Measurements from ENCODE around the gene VOPP1. TPM values are rescaled to one million over a fixed set of nuclear protein-coding genes. Genes with fewer than 3 reads are reported as not detected.

The VOPP1 gene
- total RNA-seq, 1 experiment from 2014 or later: 30.3 TPM

- Histone ChIP-seq H3K79me2 (ENCODE audit: insufficient read depth, low read length) (no peaks in the 10 kb centered on the region), H3K36me3 (ENCODE audit: control insufficient read depth in 1 of 2, insufficient read depth in 2 of 2, low read length in 2 of 2) (no peaks in the 10 kb centered on the region), H2AFZ (ENCODE audit: low read depth, low read length, poor library complexity, severe bottlenecking) (peak overlapping the region; percentile 63), H3K9me3 (ENCODE audit: control insufficient read depth in 1 of 2, insufficient read depth in 1 of 2, low read depth in 1 of 2, low read length in 2 of 2) (no peaks in the 10 kb centered on the region), H3K27ac (ENCODE audit: low read depth, low read length) (no peak overlapping the region), H3K4me1 (ENCODE audit: control insufficient read depth in 1 of 2, insufficient read depth in 2 of 2, low read length in 2 of 2) (peaks cover 5 to 14% of the 10 kb centered on the region in 2 experiments), H3K4me2 (ENCODE audit: low read length) (no peak overlapping the region), H3K9me2 (ENCODE audit: insufficient read depth) (no peaks in the 10 kb centered on the region; the same call in 1 of the 2 replicates), H3K4me3 (replicated peaks in 1 of 2; ENCODE audit: low read depth in 1 of 2, low read length in 2 of 2) (no peak overlapping the region), H3K9ac (ENCODE audit: low read length) (no peak overlapping the region), H4K20me1 (ENCODE audit: insufficient read depth) (no peaks in the 10 kb centered on the region), H3K27me3 (ENCODE audit: insufficient read depth, low read length) (no peaks in the 10 kb centered on the region)
- no peak for DNase-seq (ENCODE audit: low read depth, low spot score)
- no TSS peak for BruUV-seq (replicated peaks)
- CTCF ChIA-PET: no interaction called here
- intact Hi-C loops (cut with micrococcal nuclease): no loop called here
- RAD21 ChIA-PET (ENCODE audit: low non-redundant PET in 1 of 2, low total read pairs in 2 of 2, uncharacterized antibody in 2 of 2, unreplicated experiment in 2 of 2): no interaction called here
- no peak for ATAC-seq
- TF ChIP-seq POLR2A (IDR thresholded peaks at IDR 0.05; ENCODE audit: borderline replicate concordance, extremely low read depth, insufficient read depth, insufficient read length): no peak
- no peak for TF ChIP-seq TCF7L2 (IDR thresholded peaks at IDR 0.05; ENCODE audit: borderline replicate concordance, extremely low read depth, insufficient read depth, insufficient read length)
- no peak for TF ChIP-seq ZBTB33 (IDR thresholded peaks at IDR 0.05; ENCODE audit: extremely low read depth, insufficient replicate concordance, low read length)
- TF ChIP-seq EZH2phosphoT487 (IDR thresholded peaks at IDR 0.05; ENCODE audit: borderline replicate concordance): no peak
- TF ChIP-seq SRF (IDR thresholded peaks at IDR 0.05; ENCODE audit: low read depth): no peak
- no peak for TF ChIP-seq YY1 (IDR thresholded peaks at IDR 0.05; ENCODE audit: extremely low read depth, insufficient replicate concordance, low read depth, low read length)
- TF ChIP-seq CEBPB (IDR thresholded peaks at IDR 0.05; ENCODE audit: low read depth): no peak
- POLR2A ChIA-PET: no interaction called here
Measured at GRCh38 chr7:55595511-55595910, 23.2 kb upstream of the VOPP1 start.

- DNase-seq (ENCODE audit: low read depth, low spot score) (no peak), ATAC-seq (no peak)
- peak overlapping the region; percentile 63 for H2AFZ ChIP-seq (ENCODE audit: low read depth, low read length, poor library complexity, severe bottlenecking)
- no peak overlapping the region for H3K9ac ChIP-seq (ENCODE audit: low read length)
- H3K4me3 ChIP-seq (replicated peaks in 1 of 2; ENCODE audit: low read depth in 1 of 2, low read length in 2 of 2): no peak overlapping the region
- intact Hi-C loops (cut with micrococcal nuclease): no loop called here
- H3K36me3 ChIP-seq (ENCODE audit: control insufficient read depth in 1 of 2, insufficient read depth in 2 of 2, low read length in 2 of 2): no peaks in the 10 kb centered on the region
- no peak overlapping the region for H3K4me2 ChIP-seq (ENCODE audit: low read length)
- H3K27ac ChIP-seq (ENCODE audit: low read depth, low read length): no peak overlapping the region
- no peaks in the 10 kb centered on the region for H3K79me2 ChIP-seq (ENCODE audit: insufficient read depth, low read length)
- no peaks in the 10 kb centered on the region; the same call in 1 of the 2 replicates for H3K9me2 ChIP-seq (ENCODE audit: insufficient read depth)
- POLR2A ChIA-PET: no interaction called here
- BruUV-seq (replicated peaks): no TSS peak
- H3K27me3 ChIP-seq (ENCODE audit: insufficient read depth, low read length): no peaks in the 10 kb centered on the region
- CTCF ChIA-PET: interaction anchor here (2.1 kb wide), 1 partner anchor 21 kb away, joined by 9 read pairs; no protein-coding TSS in a partner anchor
- peaks cover 5 to 14% of the 10 kb centered on the region in 2 experiments for H3K4me1 ChIP-seq (ENCODE audit: control insufficient read depth in 1 of 2, insufficient read depth in 2 of 2, low read length in 2 of 2)
- H3K9me3 ChIP-seq (ENCODE audit: control insufficient read depth in 1 of 2, insufficient read depth in 1 of 2, low read depth in 1 of 2, low read length in 2 of 2): no peaks in the 10 kb centered on the region
- RAD21 ChIA-PET (ENCODE audit: low non-redundant PET in 1 of 2, low total read pairs in 2 of 2, uncharacterized antibody in 2 of 2, unreplicated experiment in 2 of 2): no interaction called here
- no peaks in the 10 kb centered on the region for H4K20me1 ChIP-seq (ENCODE audit: insufficient read depth)
- TF ChIP-seq CBX3 (IDR thresholded peaks at IDR 0.05; ENCODE audit: low read depth) (no peak), ZBTB33 (IDR thresholded peaks at IDR 0.05; ENCODE audit: extremely low read depth, insufficient replicate concordance, low read length) (no peak), ELF1 (IDR thresholded peaks at IDR 0.05; ENCODE audit: borderline replicate concordance, low read depth) (no peak), ATF3 (IDR thresholded peaks at IDR 0.05) (no peak), REST (IDR thresholded peaks at IDR 0.05; ENCODE audit: low read depth) (no peak), EGR1 (IDR thresholded peaks at IDR 0.05; ENCODE audit: low read depth) (no peak)
Measured at GRCh38 chr7:55594870-55595269, 22.6 kb upstream of the VOPP1 start.

Measured in HCT116 (cell line).